GM19099 (cell line): ENCODE results near the gene THPO.

ENCODE experiments used
- POLR2A ChIP-seq: IDR thresholded peaks from 3 replicates; pipeline ENCODE4 v1.6.1; 2011; ENCODE audit warnings: low read depth; ENCODE audit not compliant: insufficient read length; ENCODE audit errors: extremely low read depth

Gene THPO

DNA sequence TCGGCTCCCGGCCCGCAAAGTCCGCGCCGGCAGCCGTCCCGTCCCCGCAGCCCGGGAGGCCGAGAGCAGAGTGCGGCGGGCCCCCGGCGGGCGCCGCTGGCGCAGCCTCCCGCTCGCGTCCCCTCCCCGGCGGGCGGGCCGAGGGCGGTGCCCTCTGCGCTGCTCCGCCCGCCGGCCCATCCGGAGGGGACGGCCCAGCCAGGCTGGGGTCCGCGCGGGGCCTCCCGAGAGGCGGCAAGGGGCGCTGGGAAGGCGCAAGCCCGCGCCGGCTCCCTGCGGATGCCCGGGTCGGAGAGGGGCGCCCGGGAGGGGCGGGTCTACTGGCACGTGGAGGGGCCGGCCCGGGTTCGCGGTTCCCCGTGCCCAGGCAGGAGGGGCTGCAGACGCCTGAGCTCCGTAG lies 16.5 kb downstream of the THPO start, which contains the start of the genes CLCN2 and POLR2H:
Gene CLCN2 (minus strand): TSS at position 74 of the 400 bp plus-strand sequence. CDS start 126 bp downstream, outside the sequence.
Gene POLR2H (plus strand): TSS at position 179 of the 400 bp plus-strand sequence. CDS start 1,783 bp downstream, outside the sequence.
- TF ChIP-seq POLR2A = peak; percentile 49

DNA sequence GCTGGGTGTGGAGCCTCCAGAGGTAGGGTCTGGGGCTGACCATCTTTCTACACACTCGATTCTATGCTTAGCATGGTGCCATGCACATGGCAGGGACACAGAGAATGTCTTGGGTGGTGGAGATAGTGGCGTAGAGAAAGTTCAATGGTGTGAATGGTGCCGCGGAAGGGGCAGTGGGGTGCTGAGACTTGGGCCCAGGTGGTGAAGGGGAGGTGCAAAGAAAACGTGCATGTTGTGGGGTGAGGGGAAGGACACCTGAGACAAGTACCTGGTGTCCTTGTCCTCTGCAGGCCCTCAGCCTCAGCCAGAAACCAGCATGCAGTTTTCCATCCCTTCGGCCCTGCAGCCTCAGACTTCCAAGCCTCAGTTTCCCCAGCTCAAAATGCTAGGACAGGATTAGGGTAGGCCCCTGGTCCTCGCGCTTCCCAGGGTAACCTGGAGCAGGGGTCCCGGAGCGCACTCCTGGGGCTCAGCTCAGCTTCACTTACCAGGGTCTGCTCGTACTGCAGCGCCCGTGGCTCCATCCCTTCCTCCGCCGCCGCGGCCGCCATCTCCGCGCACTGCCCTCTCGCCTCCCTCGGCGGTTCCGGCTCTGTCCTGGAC lies 17.0 kb downstream of the THPO start:
- TF ChIP-seq POLR2A = no peak

DNA sequence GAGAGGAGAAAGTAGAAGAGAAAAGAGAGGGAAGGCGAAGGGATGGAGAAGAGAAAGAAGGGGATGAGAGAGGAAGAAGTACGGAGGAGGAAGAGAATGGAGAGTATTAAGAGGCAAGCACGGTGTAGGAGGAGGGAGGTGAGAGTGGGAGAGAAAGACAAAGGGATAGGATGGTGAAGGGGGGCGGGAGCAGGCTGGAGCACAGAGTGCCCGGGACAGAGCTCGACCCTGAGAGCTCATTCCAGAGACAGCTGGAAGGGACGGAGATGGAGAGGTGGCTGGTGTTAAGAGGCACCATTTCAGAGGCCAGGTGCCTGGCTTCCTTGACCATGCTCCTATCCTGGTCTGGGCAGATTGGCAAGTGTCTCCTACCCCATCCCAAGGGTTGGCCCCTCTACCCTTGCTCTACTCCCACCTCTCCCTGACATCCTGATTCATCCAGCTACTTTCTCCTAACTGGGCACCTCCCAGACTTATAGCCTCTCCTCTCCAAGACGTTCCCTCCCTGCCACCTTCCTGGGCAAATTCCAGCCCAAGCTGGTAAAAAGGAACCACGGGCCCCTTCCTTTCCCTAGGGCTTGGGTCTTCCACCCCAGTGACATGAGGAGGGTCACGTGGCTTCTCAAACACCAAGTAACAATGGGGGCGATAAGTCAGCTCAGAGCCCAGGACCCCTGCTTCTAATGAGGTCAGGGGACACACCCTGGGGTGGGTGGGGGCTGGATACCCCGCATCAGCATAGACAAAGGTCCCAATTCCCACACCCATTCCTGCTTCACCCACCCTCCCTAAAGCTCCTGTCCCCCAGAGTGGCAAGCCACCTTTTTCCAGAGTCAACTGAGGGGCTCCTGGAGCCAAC lies 17.7 kb downstream of the THPO start:
- TF ChIP-seq POLR2A = no peak

DNA sequence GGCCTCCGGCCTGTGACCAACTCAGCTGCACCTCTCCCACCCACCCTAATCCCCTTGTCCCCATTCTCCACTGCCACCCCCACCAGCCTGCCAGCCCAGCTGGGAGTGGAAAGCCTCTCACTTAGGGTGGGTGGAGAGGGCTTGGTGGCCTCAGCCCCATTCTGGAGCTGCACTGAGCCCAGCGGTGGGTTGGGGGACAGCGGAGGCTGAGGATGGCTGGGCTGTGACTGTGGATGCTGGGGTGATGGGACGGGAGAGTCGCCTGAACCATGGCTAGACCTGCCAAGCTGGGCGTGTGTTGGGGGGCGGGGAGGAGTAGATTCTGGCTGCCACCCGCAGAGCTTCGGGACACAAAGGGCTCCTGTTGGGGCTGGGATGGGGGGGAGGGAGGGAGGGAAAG lies 18.4 kb downstream of the THPO start:
- TF ChIP-seq POLR2A = no peak

DNA sequence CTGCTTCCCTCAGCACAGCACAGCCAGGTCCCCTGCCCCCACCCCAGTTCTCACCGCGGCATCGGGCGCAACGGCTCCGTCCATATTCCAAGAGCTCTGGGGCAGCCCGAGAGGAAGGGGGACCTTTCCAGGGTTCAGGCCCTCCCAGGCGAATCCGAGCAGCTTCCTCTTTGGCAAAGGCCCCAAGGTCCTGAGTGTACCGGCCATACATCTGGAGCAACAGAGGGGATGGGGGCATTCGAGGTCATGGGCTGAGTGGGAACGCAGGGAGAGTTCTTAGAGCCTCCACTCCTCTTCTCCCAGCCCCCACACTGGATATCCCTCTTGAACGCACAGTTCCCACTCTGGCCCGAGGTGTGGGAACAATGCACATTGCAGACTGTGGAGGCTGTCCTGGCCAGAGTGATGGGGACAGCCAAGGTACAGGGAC lies 19.1 kb downstream of the THPO start:
- no peak for TF ChIP-seq POLR2A

DNA sequence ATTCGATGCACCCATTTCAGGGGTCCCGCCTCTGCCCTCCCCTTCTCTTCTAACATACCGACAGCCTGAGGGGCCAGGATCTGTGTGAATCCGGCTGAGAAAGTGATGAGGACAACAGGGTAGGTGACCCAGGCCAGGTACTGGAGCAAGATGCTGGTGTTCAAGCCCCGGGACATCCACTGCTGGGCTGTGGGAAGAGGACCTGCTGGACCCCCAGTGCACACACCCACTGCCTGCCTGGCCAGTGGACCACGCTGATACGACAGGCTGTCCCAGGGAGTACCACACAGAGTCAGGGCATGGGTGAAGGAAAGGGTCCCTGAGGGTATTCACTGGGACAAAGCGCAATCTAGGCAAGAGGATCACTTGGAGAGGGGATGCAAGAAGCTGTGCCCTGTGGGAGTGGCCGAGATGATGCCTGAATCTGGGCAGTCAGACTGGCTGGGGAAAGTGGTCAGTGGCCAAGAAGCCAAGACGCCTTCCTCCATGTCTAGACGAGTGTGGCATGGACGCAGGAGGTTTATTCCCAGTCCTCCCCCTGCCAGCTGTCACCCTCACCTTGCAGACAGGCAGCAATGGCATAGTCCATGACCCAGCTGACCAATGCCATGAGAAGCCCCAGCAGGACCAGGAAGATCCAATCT lies 19.8 kb downstream of the THPO start:
- TF ChIP-seq POLR2A = no peak

DNA sequence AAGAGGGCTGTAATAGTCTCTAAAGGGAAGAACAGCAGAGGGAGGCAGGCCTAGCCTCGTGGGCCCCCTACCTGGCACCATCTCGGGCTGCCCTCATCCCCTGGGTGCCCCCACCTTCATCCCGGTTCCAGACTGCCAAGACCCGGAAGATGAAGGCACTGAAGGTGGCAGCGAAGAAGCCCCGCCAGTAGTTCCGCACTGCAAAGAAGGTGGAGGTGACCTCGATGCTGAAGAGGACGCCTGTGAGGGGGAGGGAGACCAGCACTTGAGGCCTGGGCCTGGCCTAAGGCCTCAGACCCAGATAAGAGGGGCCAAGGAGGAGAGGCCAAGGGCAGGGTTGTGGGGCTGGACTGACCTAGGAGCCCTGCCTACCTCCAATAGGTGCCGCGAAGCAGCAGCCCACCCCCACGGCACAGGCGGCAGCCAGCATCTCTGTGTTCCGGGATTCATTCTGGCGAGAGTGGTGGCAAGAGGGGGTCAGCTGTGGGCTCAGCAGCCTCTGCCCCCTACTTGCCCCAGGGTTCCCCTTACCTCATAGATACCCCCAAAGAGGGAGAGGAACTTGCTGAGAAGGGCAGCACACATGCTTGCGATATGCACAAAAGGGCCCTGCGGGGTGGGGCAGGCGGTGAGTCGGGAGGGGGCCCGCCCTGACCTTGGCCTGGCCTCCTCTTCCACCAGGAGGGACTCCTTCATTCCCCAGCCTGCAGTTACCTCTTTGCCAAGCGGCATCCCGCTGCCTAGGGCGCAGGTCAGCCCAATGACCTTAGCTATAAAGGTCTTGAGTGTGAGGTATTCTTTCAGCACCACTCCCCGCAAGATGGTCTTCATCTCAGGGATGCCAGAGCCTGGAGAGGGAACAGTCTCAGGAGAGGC lies 20.5 kb downstream of the THPO start:
- no peak for TF ChIP-seq POLR2A

DNA sequence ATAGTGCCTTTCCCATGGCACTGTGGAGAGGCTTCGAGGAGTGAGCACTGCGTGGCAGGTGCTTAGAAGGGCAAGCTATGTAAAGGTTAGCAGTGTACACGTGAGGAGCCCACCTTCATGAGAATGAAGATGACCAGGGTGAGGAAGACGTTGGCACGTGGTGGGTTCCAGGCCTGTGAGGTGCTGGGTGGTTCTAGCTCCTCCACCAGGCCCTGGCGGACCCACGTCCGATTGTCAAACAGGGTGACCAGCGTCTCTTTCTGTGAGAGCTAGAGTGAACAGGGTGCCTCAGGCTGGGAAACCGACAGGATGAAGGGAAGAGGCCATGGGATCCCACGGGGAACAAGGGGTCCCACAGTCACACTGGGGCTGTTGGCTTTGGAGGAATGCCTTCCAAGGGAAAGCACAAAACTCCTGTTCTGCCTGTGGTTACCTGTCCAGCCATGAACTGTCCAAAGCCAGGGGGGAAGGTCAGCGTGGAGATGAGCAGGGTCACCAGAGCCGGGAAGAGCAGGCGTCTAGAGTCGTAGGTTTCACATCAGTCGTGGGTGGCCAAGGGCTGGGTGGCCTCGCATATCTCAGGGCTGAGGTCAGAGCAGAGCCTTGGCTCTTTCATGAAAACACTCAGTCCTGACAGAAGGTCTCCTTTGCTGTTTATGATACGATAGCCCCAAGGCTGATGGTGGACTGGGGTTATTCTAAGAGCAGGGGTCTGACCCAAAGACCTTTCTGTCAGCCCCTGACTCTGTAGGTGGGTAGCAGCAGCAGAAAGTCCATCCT lies 22.6 kb downstream of the THPO start:
- TF ChIP-seq POLR2A = no peak

DNA sequence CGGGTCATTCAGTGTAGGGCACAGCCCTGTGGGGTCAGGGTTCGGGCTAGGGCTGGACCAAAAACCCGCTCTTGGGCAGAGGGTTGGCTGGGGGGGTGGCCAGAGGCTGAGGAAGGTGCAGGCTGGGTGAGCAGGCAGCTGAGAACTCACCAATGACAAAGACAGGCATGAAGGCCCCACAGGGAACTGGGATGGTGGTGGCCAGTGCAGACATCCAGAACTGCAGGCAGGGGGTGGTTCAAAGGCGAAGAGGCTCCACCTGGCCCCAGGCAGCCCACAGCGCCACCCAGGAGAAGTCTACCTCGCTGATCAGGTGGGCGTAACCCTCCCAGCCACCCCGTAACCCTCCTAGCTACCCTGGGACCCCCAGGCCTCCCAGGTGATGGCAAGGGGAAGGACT lies 23.3 kb downstream of the THPO start:
- no peak for TF ChIP-seq POLR2A

DNA sequence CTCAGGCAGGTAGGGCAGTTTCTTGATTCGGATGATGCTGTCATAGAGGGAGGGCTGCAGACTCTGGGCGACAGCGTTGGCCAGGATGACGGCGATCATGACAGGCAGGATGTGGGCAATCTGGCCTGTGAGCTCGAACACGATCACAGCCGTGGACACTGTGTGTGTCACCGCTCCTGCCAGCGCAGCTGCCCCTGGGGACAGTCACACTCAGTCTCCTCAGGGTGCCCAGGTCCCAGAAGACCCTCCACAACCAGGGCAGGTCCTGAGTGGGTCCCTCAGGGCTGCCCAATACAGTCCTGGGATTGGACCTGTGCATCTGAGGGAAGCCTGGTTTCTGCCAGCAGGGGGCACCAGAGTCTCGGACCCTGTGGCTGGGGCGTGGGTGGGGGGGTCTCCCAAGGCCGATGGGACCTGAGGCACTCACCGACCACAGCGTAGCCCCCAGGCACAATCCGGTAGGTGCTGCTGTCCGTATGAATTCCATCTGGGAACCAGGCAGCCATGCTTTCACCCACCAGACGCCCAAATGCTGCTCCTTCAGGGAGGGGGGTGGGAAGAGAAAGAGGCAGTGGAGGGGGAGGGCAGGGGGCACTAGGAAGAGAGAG lies 23.8 kb downstream of the THPO start:
- no peak for TF ChIP-seq POLR2A

DNA sequence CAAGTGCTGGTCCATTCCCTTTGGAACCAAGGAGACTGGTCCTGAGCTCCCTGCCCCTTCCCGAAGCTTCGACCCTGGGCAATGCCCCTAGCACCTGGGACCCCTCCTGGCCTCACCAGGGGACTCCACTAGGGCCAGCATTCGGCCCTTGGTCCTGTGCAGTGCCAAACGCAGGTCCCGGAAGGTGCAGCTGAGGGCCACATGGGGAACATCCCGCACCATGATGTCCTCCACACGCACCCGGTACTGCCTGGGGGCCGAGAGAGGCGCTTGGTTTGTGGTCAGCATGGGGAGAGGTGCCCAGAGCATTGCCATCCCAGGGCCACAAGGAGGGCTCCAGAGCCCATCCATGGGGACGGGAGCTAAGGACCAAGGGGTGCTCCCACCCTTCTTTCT lies 24.5 kb downstream of the THPO start:
- TF ChIP-seq POLR2A = no peak

DNA sequence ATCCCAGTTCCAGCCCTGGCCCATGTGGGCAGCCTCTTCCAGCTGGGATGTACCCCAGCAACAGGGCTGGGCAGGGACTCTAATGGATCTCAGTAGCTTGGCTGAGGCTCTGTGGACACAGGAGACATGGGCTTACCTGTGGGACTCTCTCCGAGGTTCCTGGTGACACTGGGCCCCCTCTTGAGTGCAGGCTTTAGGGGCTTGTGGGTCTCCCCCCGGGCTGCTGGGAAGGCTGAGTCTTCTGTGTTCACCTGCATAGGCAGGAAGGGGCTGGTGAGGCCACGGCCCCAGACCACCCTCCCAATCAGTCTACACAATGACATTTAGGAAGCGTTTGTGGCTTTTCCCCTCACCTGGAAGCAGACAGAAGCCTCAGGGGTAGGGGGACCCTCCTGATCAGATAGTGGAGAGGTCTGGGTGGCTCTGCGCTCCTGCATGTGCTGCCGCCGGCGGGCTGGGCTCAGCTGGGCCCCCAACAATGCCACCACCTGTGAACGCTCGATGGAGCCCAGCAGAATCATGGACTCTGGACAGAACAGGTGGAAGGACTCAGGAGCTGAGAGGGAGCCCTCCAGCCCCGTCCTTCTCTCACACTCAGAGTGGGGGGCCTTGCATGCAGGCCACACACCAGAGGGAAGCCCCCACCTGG lies 25.0 kb downstream of the THPO start:
- no peak for TF ChIP-seq POLR2A

DNA sequence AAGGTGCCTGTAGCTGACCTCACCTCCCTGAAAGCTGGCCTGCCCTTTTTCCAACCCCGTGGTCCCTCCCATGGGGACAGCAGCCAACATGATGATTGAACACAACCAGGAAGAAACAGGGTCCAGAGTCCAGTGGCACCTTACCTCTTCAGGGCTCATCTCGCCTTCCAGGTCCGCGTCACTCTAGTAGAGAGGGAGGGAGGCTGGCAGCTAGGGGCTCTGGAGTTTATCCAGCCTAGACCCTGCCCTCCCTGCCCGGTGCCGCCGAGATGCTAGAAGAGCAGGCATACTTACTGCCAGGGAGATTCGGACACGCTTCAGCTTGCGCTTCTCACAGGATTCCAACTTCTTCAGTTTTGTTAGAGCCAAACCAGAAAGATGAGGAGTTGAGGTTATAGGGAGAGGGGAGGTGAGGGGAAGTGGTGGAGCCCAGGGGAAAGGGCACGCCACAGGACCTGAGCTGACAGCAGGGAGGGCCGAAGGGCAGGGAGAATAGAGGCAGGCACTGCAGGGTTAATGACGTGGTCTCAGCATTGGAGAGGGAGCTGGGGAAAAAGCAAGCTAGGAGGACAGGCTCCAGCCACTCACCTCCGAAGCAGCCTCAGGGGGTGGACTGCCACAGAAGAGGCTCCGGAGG lies 25.7 kb downstream of the THPO start:
- TF ChIP-seq POLR2A = no peak
